IPS DF 19.7 (cell line): ENCODE results near the gene GLB1L3.

Experiments used
- DNase-seq: peaks from one replicate; pipeline ENCODE4 v3.0.0-alpha.2; 2013; ENCODE audit warnings: low read depth, low spot score

Gene GLB1L3

DNA sequence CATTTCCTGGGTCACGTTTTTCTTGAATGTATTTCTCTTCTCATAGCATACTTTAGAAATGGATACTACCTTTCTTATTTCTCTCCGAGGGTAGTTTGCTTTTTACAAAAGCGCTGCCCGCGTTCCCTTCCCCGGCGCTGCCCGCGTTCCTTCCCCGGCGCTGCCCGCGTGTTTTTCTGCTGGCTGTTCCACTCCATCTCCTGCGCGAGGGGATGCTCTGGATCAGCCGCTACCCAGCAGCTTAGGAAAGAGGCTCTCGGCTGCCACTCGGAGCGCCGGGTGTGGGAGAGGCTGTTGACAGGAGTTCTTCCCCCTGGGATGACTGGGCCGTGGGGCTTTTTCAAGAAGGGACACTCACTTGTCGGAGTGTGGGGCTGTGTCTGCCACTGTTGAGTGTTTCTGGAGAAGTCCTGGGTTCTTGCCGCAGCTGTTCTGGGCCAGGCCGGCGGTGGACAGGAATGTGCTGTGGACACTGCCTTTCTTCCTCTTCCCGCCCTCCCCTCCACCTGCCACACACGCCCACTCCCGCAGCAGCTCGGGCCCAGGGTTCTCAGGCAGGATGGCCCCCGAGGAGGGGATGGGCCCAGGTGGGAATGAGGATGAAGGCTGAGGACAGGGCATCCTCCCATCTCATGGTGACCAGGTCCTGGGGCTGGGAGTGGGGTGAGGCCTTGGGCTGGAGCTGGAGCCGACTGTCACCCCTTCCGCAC lies 86.2 kb downstream of the GLB1L3 start:
- no peak for DNase-seq

- DNase-seq: no peak
These were observed 87.0 kb downstream of the GLB1L3 start for GRCh38 chr11:134363161-134363560.

DNA sequence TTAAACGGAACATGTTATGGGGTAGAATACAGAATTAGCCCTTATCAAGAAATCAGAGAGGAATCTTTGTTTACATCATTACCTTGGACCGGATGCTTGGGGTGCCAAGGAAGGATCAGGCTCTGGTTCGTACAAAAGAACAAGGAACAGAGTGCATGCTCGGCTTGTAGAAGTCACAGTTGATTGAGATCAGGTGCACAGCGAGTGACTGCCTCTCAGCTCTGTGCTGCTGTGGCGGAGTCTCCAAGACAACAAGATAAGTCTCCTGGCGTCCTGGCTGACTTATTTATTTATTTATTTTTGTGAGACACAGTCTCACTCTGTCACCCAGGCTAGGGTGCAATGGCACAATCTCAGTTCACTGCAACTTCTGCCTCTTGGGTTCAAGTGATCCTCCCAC lies 87.4 kb downstream of the GLB1L3 start:
- DNase-seq: no peak

DNA sequence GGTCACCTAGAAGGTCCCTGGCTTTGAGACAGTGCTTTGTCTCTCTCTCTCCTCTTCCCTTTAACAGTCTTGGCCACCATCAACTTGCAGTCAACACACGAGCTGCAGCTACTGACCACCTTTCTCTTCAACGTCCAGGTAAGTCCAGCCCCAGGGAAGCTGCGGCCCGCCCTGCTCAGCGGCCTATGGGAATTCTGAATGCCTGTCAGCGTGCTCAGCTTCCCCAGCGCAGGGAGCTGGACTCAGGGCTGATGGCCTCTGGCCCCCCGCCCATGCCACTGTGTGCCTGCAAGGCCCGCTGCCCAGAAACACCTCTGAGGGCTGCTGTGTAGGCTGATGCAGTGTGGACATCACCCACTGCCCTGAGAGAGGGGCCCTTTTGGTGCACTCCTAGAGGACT lies 88.1 kb downstream of the GLB1L3 start:
- DNase-seq: no peak

DNA sequence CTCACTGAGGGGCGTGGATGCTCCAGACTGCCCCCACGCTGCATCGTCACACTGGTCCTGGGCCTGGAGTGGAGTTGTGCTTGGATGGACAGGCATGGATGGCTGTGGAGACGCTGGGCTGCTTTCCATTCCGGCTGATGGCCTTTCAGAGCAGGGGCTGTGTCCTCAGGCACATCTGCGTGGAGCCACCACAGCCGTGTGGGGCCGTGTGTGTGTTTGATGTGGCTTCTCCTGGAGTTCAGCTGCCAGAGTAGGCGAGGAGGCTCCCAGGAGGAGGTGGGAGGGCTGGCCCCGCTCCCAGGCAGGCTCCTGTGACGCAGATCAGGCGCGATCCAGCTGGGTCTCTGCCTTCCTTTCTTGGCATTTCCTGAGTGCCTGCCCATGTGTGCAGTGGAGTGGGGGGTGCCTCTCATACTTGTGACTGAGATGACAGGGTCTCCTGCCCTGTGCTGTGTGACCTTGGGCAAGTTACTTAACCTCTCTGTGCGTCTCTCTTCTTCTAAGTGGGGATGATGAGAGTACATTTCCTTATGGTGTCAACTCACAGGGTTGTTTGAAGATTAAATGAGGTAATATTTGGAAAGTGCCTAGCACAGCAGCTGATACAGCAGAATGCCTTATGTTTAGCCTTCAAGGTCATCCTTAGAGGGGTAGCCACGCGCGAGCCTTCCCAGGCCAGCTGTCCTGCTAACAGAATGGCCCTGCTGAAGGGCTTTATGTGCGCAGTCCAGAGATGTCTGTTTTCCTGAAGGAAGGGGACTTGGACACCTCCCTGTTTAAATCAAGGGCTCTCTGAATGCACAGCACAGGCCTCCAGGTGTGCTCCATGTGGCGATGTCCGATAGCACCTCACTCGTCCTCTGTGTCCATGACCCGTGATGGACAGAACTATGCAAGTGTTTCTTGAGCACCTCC lies 89.1 kb downstream of the GLB1L3 start:
- no peak for DNase-seq

- DNase-seq: no peak
These were observed 90.1 kb downstream of the GLB1L3 start for GRCh38 chr11:134366254-134366653.

- no peak for DNase-seq
These were observed 91.6 kb downstream of the GLB1L3 start for GRCh38 chr11:134367781-134368180.
